ENCODE results near the gene AUP1. TPM values are rescaled to one million over a fixed set of nuclear protein-coding genes. Genes with fewer than 3 reads are reported as not detected.

AUP1 gene
- total and polyA plus RNA-seq, 9 of the 15 experiments (the other 6 are each of a cell fraction or from before 2014, with no cell fraction given), result 70.7 to 245 (median 165) TPM

DNA sequence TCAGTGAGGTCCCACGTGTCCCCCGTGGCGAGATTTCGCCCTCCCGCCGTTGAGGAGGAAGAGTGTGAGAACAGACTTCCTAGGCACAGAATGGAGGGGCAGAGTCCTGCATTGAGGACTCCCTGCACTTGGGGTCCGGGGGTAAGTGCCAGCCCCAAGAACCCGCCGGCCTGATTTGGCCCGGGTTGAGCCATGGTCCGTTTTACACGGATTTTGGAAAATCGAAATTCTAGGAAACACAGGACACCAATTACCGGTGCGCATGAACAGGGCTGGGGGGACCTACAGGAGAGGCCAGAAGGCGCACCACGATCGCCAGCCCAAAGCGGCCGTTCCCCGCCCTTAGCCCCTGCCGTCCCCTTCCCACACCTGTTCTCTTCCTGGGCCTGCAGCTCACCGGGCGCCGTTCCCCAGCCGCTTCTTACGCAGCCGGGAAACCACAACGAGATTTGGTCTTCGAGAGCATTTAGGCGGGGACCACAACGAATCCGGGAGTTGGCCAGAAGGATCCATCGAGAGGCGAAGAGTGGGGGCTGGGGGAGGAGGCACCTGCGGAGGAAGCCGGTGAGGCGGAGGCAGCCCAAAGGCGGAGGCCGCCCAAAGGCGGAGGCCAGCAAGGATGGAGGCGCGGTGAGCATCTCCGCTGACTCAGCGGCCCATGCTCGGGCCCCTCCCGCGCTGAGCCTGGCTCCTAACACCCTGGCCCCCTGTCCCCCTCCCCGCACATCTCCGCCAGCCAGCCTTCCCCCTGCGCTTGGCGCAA is 15.7 kb downstream of the AUP1 start:
- ChIA-PET CTCF (ENCODE audit: low intra/inter-chr PET ratio) (no interaction called here), POLR2A (no interaction called here)
- Histone ChIP-seq H3K79me2 (ENCODE audit: control insufficient read depth, insufficient read depth, low read length) (no peaks in the 10 kb centered on the region), H3K9me1 (ENCODE audit: control insufficient read depth, insufficient read depth, low read length) (no peaks in the 10 kb centered on the region), H3K4me2 (ENCODE audit: insufficient read depth, low read length) (no peak overlapping the region), H3K4me1 (replicated peaks in 1 of 2; ENCODE audit: control insufficient read depth in 2 of 2, insufficient read depth in 2 of 2, low read length in 2 of 2) (peaks cover 11 to 27% of the 10 kb centered on the region in 2 experiments; a peak in 4 of 5 replicates), H4K20me1 (replicated peaks; ENCODE audit: control insufficient read depth, insufficient read depth, low read length) (no peaks in the 10 kb centered on the region), H3K9me3 (replicated peaks; ENCODE audit: control insufficient read depth, insufficient read depth, low read depth, low read length) (no peaks in the 10 kb centered on the region), H3K9ac (ENCODE audit: insufficient read depth in 1 of 2, low read depth in 2 of 2, low read length in 2 of 2) (no peak overlapping the region), H3K27ac (ENCODE audit: extremely low read depth, low read depth, low read length) (no peak overlapping the region), H2AFZ (ENCODE audit: low read depth, low read length) (no peak overlapping the region), H3K36me3 (ENCODE audit: control insufficient read depth, insufficient read depth, low read length) (no peaks in the 10 kb centered on the region), H3K27me3 (ENCODE audit: control insufficient read depth in 2 of 2, insufficient read depth in 2 of 2, low read length in 2 of 2) (no peaks in the 10 kb centered on the region), H3K4me3 (no peak overlapping the region)
- TF ChIP-seq, protein P1, sequence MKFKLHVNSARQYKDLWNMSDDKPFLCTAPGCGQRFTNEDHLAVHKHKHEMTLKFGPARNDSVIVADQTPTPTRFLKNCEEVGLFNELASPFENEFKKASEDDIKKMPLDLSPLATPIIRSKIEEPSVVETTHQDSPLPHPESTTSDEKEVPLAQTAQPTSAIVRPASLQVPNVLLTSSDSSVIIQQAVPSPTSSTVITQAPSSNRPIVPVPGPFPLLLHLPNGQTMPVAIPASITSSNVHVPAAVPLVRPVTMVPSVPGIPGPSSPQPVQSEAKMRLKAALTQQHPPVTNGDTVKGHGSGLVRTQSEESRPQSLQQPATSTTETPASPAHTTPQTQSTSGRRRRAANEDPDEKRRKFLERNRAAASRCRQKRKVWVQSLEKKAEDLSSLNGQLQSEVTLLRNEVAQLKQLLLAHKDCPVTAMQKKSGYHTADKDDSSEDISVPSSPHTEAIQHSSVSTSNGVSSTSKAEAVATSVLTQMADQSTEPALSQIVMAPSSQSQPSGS (CRISPR knock-in tag; IDR thresholded peaks at IDR 0.05), result no peak
- no peak for DNase-seq (ENCODE audit: extremely low read depth in 1 of 4, low spot score in 3 of 4)
- FAIRE-seq, result no peak
- no peak for ATAC-seq
- in situ Hi-C loops (cut with MboI) (no loop called here), intact Hi-C loops (cut with micrococcal nuclease) (no loop called here)
- 85% methylated on average over 29 of the region's 52 CpGs for WGBS (ENCODE audit: insufficient coverage, low coverage, missing lambda C conversion rate)
- no TSS peak for BruUV-seq (replicated peaks)

Measured in K562 (cell line).